Skeletal muscle satellite cell (primary cell): Measurements from ENCODE around the gene PPP6R3.

ENCODE experiments used
- H3K27me3 ChIP-seq: 2 replicates; pipeline ENCODE4 v1.7.0; 2013; ENCODE audit warnings: low read length; ENCODE audit not compliant: control insufficient read depth, insufficient read depth
- H3K36me3 ChIP-seq: 2 replicates; pipeline ENCODE4 v1.7.0; 2013; ENCODE audit warnings: mild to moderate bottlenecking, control low read depth, low read length; ENCODE audit not compliant: insufficient read depth
- H3K4me1 ChIP-seq: 2 replicates; pipeline ENCODE4 v1.7.0; 2013; ENCODE audit warnings: low read length; ENCODE audit not compliant: control insufficient read depth, insufficient read depth
- H3K4me2 ChIP-seq: 2 replicates; pipeline ENCODE4 v1.7.0; 2013; ENCODE audit warnings: mild to moderate bottlenecking, low read length
- H3K4me3 ChIP-seq: 2 replicates; pipeline ENCODE4 v1.7.0; 2013; ENCODE audit warnings: low read length
- H3K9ac ChIP-seq: 2 replicates; pipeline ENCODE4 v1.7.0; 2013; ENCODE audit warnings: mild to moderate bottlenecking, low read depth, low read length, moderate library complexity
- H3K9me3 ChIP-seq: replicated peaks from 2 replicates; pipeline ENCODE4 v1.7.0; 2013; ENCODE audit warnings: mild to moderate bottlenecking, control low read depth, low read length

The PPP6R3 gene

GRCh38 chr11:68549789-68550484, 89.4 kb downstream of the PPP6R3 start:
- H3K4me3 ChIP-seq, result no peak overlapping the region
- no peak overlapping the region for H3K4me2 ChIP-seq
- peaks cover 55% of the 10 kb centered on the region for H3K36me3 ChIP-seq
- H3K9me3 ChIP-seq, result no peaks in the 10 kb centered on the region
- peaks cover 20% of the 10 kb centered on the region for H3K4me1 ChIP-seq
- no peaks in the 10 kb centered on the region for H3K27me3 ChIP-seq
- H3K9ac ChIP-seq, result no peak overlapping the region

- H3K36me3 ChIP-seq, result peaks cover 50% of the 10 kb centered on the region
- no peaks in the 10 kb centered on the region for H3K9me3 ChIP-seq
- no peak overlapping the region for H3K4me3 ChIP-seq
- H3K4me2 ChIP-seq, result no peak overlapping the region
- H3K4me1 ChIP-seq, result peaks cover 20% of the 10 kb centered on the region
- no peak overlapping the region for H3K9ac ChIP-seq
- H3K27me3 ChIP-seq, result no peaks in the 10 kb centered on the region
Observed at GRCh38 chr11:68550485-68550817, 89.9 kb downstream of the PPP6R3 start.

- H3K9me3 ChIP-seq, result no peaks in the 10 kb centered on the region
- H3K4me1 ChIP-seq, result peaks cover 17% of the 10 kb centered on the region
- peaks cover 44% of the 10 kb centered on the region for H3K36me3 ChIP-seq
- H3K9ac ChIP-seq, result no peak overlapping the region
- no peak overlapping the region for H3K4me3 ChIP-seq
- H3K27me3 ChIP-seq, result no peaks in the 10 kb centered on the region
- no peak overlapping the region for H3K4me2 ChIP-seq
Observed at GRCh38 chr11:68551223-68551622, 90.7 kb downstream of the PPP6R3 start.

- Histone ChIP-seq H3K9me3 (no peaks in the 10 kb centered on the region), H3K4me2 (no peak overlapping the region), H3K4me3 (no peak overlapping the region), H3K27me3 (no peaks in the 10 kb centered on the region), H3K4me1 (peaks cover 11% of the 10 kb centered on the region), H3K9ac (no peak overlapping the region), H3K36me3 (peaks cover 40% of the 10 kb centered on the region)
Observed at GRCh38 chr11:68551777-68552176, 91.2 kb downstream of the PPP6R3 start.

GRCh38 chr11:68552542-68552941, 92.0 kb downstream of the PPP6R3 start:
- no peak overlapping the region for H3K9ac ChIP-seq
- no peak overlapping the region for H3K4me3 ChIP-seq
- H3K27me3 ChIP-seq, result no peaks in the 10 kb centered on the region
- no peaks in the 10 kb centered on the region for H3K9me3 ChIP-seq
- H3K4me2 ChIP-seq, result no peak overlapping the region
- H3K36me3 ChIP-seq, result peaks cover 40% of the 10 kb centered on the region
- H3K4me1 ChIP-seq, result peaks cover 8% of the 10 kb centered on the region

- H3K36me3 ChIP-seq, result peaks cover 45% of the 10 kb centered on the region
- no peaks in the 10 kb centered on the region for H3K4me1 ChIP-seq
- no peak overlapping the region for H3K4me3 ChIP-seq
- H3K9me3 ChIP-seq, result no peaks in the 10 kb centered on the region
- no peak overlapping the region for H3K4me2 ChIP-seq
- no peaks in the 10 kb centered on the region for H3K27me3 ChIP-seq
- no peak overlapping the region for H3K9ac ChIP-seq
Observed at GRCh38 chr11:68560216-68560615, 99.7 kb downstream of the PPP6R3 start.

GRCh38 chr11:68563454-68563853, 102.9 kb downstream of the PPP6R3 start:
- Histone ChIP-seq H3K4me2 (no peak overlapping the region), H3K4me1 (no peaks in the 10 kb centered on the region), H3K9me3 (no peaks in the 10 kb centered on the region), H3K36me3 (peaks cover 59% of the 10 kb centered on the region), H3K4me3 (no peak overlapping the region), H3K9ac (no peak overlapping the region), H3K27me3 (no peaks in the 10 kb centered on the region)

- H3K27me3 ChIP-seq, result no peaks in the 10 kb centered on the region
- H3K4me1 ChIP-seq, result no peaks in the 10 kb centered on the region
- H3K36me3 ChIP-seq, result peaks cover 59% of the 10 kb centered on the region
- H3K9me3 ChIP-seq, result no peaks in the 10 kb centered on the region
- H3K9ac ChIP-seq, result no peak overlapping the region
- no peak overlapping the region for H3K4me2 ChIP-seq
- no peak overlapping the region for H3K4me3 ChIP-seq
Observed at GRCh38 chr11:68564261-68564660, 103.7 kb downstream of the PPP6R3 start.

GRCh38 chr11:68565768-68566167, 105.2 kb downstream of the PPP6R3 start:
- peaks cover 58% of the 10 kb centered on the region for H3K36me3 ChIP-seq
- no peak overlapping the region for H3K4me2 ChIP-seq
- H3K9me3 ChIP-seq, result no peaks in the 10 kb centered on the region
- H3K9ac ChIP-seq, result no peak overlapping the region
- no peak overlapping the region for H3K4me3 ChIP-seq
- H3K4me1 ChIP-seq, result no peaks in the 10 kb centered on the region
- H3K27me3 ChIP-seq, result no peaks in the 10 kb centered on the region

GRCh38 chr11:68567553-68567952, 107.0 kb downstream of the PPP6R3 start:
- no peaks in the 10 kb centered on the region for H3K9me3 ChIP-seq
- H3K27me3 ChIP-seq, result no peaks in the 10 kb centered on the region
- H3K4me3 ChIP-seq, result no peak overlapping the region
- no peaks in the 10 kb centered on the region for H3K4me1 ChIP-seq
- H3K36me3 ChIP-seq, result peaks cover 67% of the 10 kb centered on the region
- no peak overlapping the region for H3K4me2 ChIP-seq
- no peak overlapping the region for H3K9ac ChIP-seq

GRCh38 chr11:68569357-68569756, 108.8 kb downstream of the PPP6R3 start:
- Histone ChIP-seq H3K27me3 (no peaks in the 10 kb centered on the region), H3K4me2 (no peak overlapping the region), H3K9ac (no peak overlapping the region), H3K9me3 (no peaks in the 10 kb centered on the region), H3K4me3 (no peak overlapping the region), H3K36me3 (peaks cover 56% of the 10 kb centered on the region), H3K4me1 (no peaks in the 10 kb centered on the region)

- Histone ChIP-seq H3K27me3 (no peaks in the 10 kb centered on the region), H3K4me1 (no peaks in the 10 kb centered on the region), H3K4me3 (no peak overlapping the region), H3K9me3 (no peaks in the 10 kb centered on the region), H3K4me2 (no peak overlapping the region), H3K36me3 (peaks cover 58% of the 10 kb centered on the region), H3K9ac (no peak overlapping the region)
Observed at GRCh38 chr11:68570691-68571090, 110.1 kb downstream of the PPP6R3 start.
